HG02870 (cell line): ENCODE data around the gene REG3A.

Source experiments
- ATAC-seq: cut with Tn5 transposase; IDR thresholded peaks from one replicate; pipeline ENCODE4 v1.9.1; 2021; ENCODE audit warnings: mild to moderate bottlenecking, moderate library complexity; ENCODE audit not compliant: unreplicated experiment

REG3A gene

DNA sequence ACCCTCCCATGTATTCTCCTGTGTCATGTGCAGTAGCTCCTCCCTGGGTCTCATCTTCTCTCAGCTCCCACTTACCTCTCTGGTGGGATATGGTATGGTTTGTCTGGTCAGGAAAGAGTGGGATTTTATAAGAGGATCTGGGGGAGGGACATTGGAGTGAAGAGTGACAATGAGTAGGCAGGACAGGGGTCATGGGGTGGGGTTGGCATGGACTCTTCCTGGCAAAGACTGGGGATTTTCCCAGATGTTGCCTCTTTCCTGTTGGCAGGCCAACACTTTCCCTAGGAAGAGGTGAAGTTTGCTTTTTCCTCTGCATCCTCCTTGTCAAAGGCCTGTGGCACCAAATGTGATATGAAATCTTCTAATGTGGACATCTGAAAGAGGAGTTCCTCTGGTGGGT lies at the start of gene REG3A:
TSS of gene REG3A (minus strand) at position 101 of the 400 bp plus-strand sequence. CDS start 348 bp downstream, outside the sequence.
- ATAC-seq = no peak

DNA sequence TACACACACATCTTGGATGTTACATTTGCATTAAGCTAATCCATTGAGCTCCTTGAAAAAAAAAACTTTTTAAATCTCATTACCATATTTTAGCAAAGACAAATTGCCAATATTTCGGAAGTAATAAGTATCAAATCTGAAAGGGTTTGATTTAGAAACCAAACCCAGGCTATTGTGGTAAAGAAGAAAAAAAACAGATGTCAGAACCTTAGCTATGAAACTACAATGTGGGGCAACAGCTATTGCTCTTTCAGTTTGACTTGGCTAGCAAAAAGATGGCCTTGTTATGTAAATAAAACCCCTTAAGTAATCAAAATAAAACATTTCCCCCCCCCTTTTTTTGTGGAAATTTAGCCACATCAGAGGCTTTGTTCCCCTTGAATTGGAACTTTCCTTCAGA lies 41.2 kb upstream of the REG3A start:
- no peak for ATAC-seq

DNA sequence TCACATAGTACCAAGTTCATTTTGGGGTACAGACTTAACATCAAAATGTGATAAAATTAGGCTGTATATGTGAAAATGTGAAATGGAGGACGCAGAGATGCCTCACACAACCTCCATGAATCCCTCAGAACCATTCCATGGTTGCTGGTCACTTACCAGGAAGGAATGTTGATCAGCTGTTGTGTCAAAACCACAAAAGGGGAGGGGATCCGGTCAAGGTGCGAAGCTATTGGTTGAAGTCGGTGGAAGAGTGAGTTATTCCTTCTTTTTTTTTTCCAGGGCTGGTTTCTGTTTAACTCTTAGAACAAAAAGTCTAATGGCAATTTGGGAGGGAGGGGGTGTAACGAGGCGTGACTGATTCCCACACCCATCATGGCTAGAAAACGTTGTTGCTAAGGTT lies 32.3 kb upstream of the REG3A start:
- no peak for ATAC-seq

DNA sequence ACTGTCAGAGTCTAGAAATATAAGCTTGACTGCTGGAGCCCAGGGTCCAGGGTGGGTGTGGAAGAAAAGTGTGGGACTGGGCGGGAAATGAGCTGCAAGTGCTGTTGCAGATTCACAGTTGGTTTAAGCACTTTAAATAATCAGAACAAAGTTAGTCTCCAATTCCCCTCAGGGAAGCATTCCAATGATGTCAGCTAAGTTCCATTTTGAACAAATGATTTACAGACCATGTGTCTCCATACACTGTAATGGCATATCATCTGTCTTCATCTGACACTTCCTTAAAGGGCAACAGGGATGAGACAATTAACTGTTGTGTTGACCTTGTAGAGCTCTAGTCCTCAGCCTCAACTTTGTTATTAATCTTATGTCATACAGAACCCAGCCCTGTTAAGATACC lies 31.5 kb upstream of the REG3A start:
- ATAC-seq = no peak

DNA sequence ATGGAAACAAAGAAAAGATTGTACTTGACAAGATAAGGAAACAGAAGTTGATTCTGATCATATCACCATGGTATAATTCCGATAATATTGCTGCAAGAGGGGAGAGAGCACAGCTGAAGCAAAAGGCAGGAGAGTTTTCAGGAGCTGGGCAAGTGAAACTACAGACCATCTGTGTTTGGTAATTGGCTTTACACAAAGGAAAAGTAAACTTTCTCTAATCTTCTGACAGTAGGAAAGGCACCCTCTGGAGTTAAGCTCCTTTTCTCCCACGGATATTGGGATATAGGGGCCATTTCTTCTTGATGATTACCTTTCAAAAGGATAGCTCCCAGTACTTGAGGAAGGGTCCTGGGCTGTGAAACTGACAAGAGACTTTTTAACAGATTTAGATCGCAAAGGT lies 29.9 kb upstream of the REG3A start:
- no peak for ATAC-seq

DNA sequence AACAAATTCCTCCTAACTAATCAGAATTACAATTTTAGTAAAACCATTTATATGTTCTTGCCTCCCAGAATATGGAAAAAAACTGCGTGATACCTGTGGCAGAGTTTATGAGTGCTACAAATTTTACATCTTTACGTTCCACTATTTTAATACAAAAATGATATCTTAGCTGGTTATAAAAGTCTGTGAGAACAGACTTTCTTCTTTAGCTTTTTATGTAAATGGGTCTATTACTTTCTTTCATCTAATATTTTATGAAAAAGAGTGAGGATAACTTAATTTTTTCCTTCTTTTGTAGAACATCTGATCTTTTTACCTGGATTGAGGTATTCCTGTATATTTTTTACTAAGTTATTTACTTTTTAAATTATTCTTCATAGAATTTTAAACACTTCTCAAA lies 22.1 kb upstream of the REG3A start:
- no peak for ATAC-seq

DNA sequence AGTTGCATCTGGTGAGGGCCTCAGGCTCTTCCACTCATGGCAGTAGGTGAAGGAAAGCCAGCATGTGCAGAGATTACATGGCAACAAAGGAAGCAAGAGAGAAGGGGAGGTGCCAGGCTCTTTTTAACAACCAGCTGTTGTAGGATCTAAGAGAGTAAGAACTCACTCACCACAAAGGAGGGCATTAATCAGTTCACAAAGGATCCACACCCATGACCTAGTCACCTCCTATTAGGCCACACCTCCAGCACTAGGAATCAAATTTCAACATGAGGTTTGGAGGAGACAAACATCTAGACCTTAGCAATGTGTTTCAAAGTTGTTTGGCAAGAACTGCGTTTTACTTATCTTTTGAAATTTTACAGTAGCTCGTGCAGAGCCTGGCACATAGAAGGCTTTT lies 20.5 kb upstream of the REG3A start:
- ATAC-seq = no peak

DNA sequence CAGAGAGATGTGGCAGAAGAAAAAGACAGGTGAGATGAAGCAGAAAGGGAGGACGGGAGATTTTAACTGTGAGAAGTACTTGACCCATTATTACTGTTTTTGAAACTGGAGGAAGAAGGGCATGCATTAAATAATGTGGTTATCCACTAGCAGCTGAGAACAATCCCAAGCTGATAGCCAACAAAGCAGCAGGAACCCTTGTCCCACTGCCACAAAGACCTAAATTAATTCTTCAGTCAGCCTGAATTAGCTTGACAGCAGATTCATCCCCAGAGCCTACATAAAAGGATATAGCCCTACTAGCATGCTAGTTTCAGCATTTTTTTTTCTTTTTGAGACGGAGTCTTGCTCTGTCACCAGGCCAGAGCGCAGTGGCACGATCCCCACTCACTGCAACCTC lies 19.5 kb upstream of the REG3A start:
- no peak for ATAC-seq

DNA sequence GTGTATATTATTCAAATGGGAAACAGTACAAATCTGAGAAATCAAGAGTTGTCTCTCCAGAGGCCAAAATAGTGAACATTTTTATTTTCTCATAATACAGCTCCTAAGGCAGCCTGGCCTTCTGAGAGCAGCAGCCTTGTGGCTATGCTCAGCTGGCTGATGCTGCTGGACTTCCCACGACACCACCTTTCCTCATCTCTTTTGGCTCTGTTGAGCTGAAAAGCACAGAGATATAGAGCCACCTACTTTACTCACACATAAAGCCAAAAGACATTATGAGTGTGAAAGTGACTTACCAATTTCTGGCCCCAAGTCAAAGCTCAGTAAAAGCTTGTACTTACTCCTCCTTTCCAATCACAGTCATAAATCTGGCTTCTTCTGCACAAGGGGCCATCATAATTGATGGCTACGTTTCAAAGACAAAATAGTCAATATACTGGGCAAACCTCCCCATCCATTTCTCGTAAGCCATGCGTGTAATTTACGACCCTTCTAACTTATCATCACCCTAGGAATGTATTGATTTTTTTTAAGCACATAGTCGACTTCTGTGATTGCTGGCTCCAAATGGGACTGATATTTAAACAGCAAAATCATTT lies 18.6 kb upstream of the REG3A start:
- ATAC-seq = no peak

DNA sequence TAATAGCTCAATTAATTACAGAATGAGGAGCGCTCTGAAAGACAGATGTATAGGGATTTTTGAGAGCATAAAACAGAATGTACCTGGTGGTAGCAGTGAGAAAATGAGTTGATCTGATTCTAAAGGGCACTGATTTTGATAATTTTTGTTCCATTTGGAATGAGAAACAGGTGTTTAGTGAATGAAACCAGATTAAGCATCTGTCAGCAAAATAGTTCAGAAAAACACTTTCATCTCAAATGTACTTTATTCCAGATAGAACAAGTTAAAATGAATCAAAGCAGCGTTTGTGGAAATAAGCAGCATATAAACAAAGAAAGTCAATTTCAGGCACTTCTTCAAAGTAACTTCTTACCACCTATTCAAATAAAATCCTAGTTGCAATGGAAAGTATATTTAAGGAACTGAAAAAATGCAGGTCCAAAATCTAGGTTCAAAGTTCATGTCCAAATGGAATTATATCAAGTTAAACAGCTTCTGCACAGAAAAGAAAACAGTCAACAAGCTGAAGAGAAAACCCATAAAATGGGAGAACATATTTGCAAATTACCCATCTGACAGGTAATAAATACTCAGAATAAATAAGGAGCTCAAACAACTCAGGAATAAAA lies 11.9 kb upstream of the REG3A start:
- ATAC-seq = no peak

DNA sequence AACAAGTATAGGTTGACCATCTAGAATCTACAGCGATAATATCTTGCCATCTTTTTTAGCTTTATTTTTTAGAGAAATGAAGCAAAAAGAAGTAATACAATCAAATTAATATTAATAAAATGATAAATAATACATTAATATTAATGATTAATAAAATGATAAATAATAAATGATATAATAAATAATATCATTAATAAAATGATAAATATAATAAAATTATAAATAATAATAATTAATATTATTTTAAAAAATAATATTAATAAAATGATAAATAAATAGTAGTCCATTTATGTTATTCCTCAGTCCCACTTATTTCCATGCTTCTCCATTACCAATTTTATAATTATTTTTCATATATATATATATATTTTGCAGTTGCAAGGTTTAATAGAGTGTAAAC lies 3.2 kb upstream of the REG3A start:
- no peak for ATAC-seq

DNA sequence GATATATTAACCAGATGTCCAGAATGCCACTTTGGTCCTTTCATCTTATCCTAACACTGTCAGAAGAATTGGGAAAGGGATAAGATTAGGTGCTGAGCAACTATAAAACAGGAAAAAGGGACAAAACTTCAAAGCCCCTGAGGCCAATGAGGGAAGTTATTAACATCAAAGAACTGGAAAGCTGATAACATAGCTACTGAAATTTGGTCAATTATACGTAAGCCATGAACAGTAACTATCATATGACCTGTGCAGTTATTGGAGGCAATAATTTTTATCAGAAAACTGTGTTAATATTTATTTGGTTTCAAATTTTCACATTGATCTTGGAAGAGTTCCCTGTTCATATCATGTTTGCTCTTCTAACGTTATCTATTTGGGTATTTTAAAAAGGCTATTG lies 2.6 kb upstream of the REG3A start:
- ATAC-seq = no peak

DNA sequence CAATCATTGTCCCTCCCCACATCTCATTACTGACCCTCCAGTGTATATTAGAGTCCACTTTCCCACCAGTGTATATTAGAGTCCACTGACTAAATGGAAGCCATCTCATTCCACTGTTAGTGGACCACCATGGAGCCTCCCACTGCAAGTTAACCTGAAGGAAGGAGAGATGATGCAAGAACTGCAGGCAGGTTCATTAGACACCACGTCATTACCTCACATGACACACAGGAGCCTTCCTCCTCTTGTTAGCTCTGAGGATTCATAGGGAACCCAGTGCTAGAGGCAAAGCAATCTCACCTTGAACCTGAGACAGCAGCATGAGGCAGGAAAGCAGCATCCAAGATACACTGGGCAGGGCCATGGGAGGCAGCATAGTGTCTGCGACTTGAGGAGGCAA lies 523 bp downstream of the REG3A start:
- no peak for ATAC-seq

DNA sequence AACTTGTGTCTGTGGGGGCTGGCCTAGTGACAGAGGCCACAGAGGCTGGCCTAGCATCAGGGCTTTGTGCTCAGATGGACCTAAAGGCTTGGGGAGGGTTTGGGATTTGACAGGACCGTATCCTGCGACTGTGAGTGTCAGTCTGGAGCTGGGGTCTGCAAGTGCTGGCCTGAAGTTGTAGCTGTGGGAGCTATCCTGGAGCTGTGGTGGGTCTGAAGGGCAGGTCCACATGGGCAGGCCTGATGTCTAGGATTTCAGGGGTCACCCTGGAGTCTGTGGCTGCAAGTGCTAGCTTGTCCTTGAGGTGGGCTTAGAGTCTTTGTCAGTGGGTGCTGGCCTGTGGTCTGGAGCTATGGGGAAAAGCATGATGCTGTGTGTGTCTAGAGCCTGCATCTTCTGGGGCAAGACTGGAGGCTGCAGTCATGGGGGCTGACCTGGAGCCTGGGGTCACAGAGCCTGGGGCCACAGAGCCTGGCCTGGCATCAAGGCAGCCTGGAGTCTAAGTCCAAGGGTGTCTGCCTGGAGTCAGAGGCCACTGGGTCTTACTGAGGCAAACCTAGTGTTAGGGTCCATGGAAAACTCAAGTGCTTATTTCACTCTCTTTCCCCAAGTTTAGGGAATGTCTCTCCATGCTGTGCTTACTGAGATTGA lies 3.6 kb downstream of the REG3A start:
- ATAC-seq = no peak

DNA sequence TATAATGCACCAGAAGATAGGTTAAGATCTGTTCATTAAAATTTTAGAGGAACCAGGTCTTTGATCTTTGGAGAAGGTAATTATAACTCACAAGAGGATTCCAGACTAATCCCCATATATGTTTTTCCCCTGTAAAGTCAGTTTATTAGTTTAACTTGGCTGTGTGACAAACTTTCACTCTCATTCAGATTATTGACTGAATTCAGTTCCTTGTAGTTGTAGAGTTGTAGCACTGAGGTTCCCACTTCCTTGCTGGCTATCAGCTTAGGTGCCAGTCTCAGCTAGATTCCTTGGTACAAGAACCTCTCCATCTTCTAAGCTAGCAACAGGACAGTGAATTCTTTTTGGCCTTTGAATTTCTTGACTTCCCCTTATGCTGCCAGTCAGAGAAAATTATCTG lies 20.1 kb downstream of the REG3A start:
- no peak for ATAC-seq

DNA sequence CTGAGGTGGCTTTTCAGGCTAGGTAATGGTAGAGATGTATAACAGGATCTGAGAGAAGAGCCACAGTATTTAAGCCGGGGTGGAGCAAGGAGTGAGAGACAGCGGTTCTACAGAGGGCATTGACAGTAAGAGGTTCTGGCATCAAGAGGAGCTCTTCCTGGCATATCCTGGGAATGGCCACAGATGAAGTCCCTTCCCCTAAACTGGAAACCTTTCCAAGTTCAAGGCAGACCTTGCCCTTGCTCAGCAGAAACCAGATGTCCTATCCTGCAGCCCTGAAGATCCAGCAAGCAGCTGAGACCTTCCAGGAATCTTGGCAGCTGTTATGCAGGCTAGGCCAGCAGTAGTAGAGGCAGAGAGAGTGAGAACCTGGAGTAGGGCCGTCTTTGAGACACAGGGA lies 21.2 kb downstream of the REG3A start:
- no peak for ATAC-seq

DNA sequence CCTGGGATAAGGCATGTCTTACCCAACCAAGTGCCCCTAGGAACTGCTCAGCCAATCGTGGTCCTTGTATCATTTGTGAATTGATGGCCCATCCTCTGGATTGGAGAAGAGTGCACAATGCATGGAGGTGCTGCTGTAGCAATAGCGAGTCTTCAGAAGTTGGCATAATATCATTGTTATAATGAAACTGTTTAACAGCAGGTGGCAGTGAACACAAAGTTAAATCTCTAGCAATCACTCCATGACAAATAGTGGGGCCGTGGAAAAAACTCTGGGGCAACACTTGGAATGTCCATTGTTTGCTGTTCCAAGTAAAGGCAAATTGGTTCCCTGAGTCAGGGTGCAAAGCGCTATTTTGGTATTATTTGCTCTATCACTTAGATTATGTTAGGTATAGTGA lies 27.9 kb downstream of the REG3A start:
- no peak for ATAC-seq

DNA sequence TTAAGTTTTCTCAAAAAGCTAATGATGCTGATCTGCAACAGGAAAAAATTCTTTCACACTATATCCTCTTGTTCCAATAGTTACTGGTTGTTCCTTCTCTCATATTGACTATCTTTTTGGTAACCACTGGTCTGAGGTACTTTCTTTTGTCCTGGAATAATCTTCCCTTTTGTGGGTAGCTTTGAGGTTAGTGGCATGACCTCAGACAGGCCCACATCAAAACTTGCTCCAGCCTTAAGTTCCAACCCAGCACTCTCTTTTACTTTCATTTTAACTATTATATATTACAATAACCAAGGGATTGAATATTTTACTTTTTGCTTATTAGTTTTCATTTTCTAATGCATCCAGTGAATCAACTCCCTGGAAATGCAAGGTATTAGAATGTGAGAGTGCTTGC lies 29.7 kb downstream of the REG3A start:
- ATAC-seq = no peak

DNA sequence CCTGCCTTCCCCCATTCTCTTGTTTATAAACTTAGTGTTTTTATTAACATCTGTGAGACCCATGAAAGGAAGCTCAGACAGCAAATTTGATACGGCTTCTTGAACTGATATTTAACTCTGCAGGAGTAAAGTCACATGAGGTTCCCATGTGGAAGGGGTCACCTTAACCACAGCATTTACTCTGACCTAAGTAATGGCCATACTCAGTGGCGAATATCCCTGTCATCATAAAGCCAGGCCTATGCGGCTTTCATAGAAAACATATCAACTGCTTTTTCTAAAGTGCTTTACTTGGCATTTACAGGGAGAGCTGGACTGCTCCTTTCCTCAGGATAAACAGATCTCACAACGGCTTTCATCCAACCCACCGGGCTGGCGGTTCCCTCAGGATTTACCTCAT lies 30.3 kb downstream of the REG3A start:
- no peak for ATAC-seq

DNA sequence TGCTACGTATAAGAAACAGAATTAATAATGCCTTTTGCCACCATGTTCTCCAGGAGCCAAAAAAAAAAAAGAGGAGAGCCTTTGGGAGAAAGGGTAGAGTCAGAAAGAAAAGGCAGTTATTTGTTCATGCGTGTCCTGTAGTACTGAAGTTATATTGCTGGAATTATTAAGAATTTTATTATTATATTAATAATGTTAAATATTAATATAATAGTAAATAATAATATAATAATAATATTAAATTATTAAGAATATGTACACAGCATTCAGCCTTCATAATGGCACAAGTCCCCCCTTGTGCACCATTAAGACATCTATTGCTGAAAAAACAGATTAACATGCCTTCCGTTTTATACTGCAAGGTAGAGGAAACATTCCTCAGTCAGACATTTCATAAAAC lies 31.1 kb downstream of the REG3A start:
- ATAC-seq = no peak

DNA sequence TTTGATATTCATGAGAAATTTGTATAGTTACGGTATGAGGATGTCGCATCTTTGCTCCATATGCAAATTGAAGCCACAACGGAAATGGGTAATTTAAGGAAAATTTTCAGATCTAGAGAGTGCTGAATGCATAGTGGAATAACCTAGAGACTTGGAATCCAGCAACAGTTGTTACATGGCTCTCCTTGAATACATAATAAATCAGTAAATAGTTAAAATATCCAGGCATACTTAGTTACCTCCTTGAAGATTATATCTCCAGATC lies 33.9 kb downstream of the REG3A start:
- ATAC-seq = no peak

DNA sequence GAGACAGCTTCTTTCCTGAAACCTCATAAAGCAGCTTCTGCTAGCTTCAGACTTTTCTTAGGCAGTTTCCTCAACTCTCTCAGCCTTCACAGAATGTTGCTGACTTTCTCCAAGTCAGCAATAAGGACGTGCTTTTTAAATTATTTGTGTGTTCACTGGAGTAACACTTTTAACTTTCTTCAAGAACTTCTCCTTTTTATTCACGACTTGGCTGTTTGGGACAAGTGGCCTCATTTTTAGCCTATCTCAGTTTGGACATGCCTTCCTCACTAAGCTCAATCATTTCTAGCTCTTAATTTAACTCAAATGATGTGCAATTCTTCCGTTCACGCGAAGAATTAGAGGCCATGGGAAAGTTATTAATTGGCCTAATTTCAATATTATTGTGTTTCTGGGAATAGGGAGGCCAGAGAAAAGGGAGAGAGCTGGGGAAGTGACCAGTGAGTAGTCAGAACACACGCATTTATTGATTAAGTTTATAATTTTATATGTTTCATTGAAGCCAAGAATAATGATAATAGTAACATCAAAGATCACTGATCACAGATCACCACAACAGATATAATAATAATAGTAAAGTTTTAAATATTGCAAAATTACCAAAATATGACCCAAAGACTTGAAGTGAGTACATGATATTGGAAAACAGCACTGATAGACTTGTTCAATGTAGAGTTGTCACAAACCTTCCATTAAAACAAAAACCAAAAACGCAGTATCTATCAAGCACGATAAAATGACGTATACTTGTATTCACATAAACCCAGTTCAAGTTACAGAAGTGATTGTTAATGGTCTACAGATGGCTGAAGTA lies 34.4 kb downstream of the REG3A start:
- no peak for ATAC-seq
